ENCODE data around the gene ZCCHC24. TPM values are rescaled to one million over a fixed set of nuclear protein-coding genes. Genes with fewer than 3 reads are reported as not detected.

Gene ZCCHC24
- total and polyA plus RNA-seq, 2 donors from 2014 or later, result 8.4 to 21.3 TPM

DNA sequence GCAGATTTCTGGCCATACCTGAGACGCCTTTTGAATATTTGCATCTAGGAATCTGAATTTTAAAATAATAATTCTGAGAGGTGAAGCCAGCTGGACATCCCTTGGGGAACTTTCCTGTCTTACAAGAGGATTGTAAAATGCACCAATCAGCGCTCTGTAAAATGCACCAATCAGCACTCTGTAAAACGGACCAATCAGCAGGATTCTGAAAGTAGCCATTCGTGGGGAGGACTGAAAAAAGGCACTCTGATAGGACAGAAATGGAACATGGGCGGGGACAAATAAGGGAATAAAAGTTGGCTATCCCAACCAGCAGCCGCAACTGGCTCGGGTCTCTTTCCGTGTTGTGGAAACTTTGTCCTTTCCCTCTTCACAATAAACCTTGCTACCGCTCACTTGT, 88.2 kb downstream of the ZCCHC24 start:
- no peak overlapping the region for H3K27ac ChIP-seq (ENCODE audit: low read depth in 2 of 2, low read length in 2 of 2)
- H3K36me3 ChIP-seq (ENCODE audit: control insufficient read depth in 2 of 3, insufficient read depth in 3 of 3, low read length in 3 of 3), result peaks cover 5 to 26% (median 14%) of the 10 kb centered on the region in 3 donors
- no peaks in the 10 kb centered on the region for H3K9me3 ChIP-seq (ENCODE audit: control insufficient read depth in 2 of 3, insufficient read depth in 1 of 3, low read length in 3 of 3)
- intact Hi-C loops (cut with DNase I), result no loop called here
- no peaks in the 10 kb centered on the region for H3K27me3 ChIP-seq (ENCODE audit: control insufficient read depth, insufficient read depth, low read length)
- TF ChIP-seq, protein P1, sequence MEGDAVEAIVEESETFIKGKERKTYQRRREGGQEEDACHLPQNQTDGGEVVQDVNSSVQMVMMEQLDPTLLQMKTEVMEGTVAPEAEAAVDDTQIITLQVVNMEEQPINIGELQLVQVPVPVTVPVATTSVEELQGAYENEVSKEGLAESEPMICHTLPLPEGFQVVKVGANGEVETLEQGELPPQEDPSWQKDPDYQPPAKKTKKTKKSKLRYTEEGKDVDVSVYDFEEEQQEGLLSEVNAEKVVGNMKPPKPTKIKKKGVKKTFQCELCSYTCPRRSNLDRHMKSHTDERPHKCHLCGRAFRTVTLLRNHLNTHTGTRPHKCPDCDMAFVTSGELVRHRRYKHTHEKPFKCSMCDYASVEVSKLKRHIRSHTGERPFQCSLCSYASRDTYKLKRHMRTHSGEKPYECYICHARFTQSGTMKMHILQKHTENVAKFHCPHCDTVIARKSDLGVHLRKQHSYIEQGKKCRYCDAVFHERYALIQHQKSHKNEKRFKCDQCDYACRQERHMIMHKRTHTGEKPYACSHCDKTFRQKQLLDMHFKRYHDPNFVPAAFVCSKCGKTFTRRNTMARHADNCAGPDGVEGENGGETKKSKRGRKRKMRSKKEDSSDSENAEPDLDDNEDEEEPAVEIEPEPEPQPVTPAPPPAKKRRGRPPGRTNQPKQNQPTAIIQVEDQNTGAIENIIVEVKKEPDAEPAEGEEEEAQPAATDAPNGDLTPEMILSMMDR (IDR thresholded peaks at IDR 0.05; ENCODE audit: borderline replicate concordance, extremely low read depth, insufficient read depth), result no peak
- no peaks in the 10 kb centered on the region for H3K4me1 ChIP-seq (ENCODE audit: control insufficient read depth in 2 of 3, insufficient read depth in 2 of 3, low read depth in 1 of 3, low read length in 3 of 3)
- FAIRE-seq (no peak), DNase-seq (no peak)
- H3K4me3 ChIP-seq (ENCODE audit: low read length in 3 of 3), result no peak overlapping the region
- no peak overlapping the region for H3K9ac ChIP-seq (ENCODE audit: low read length in 3 of 3)

DNA sequence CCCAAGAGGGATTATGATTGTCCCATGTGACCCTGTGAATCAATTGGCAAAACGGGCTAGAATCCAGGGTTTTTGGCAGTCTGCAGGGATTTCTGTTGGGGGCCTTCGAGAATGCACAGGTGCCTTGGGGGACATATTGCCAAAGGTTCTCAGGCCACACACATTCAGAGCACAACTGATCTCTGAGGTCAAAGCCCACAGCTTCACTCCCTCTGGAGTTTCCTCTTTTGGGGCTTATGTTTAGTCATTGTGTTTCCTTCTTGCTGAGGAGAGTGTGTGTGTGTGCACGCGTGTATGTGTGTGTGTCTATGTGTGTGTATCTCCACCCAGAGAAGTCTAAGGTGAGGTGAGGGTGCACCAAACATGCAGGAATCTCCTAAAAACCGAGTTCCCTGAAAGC, 89.3 kb downstream of the ZCCHC24 start:
- TF ChIP-seq, protein P1 (IDR thresholded peaks at IDR 0.05; ENCODE audit: borderline replicate concordance, extremely low read depth, insufficient read depth), result no peak
- no peaks in the 10 kb centered on the region for H3K9me3 ChIP-seq (ENCODE audit: control insufficient read depth in 2 of 3, insufficient read depth in 1 of 3, low read length in 3 of 3)
- peaks cover 5 to 33% (median 17%) of the 10 kb centered on the region in 3 donors for H3K36me3 ChIP-seq (ENCODE audit: control insufficient read depth in 2 of 3, insufficient read depth in 3 of 3, low read length in 3 of 3)
- intact Hi-C loops (cut with DNase I), result no loop called here
- no peaks in the 10 kb centered on the region for H3K27me3 ChIP-seq (ENCODE audit: control insufficient read depth, insufficient read depth, low read length)
- H3K4me1 ChIP-seq (ENCODE audit: control insufficient read depth in 2 of 3, insufficient read depth in 2 of 3, low read depth in 1 of 3, low read length in 3 of 3), result no peaks in the 10 kb centered on the region
- H3K4me3 ChIP-seq (ENCODE audit: low read length in 3 of 3), result no peak overlapping the region
- H3K27ac ChIP-seq (ENCODE audit: low read depth in 2 of 2, low read length in 2 of 2), result no peak overlapping the region
- DNase-seq, result no peak
- FAIRE-seq, result no peak
- no peak overlapping the region for H3K9ac ChIP-seq (ENCODE audit: low read length in 3 of 3)

DNA sequence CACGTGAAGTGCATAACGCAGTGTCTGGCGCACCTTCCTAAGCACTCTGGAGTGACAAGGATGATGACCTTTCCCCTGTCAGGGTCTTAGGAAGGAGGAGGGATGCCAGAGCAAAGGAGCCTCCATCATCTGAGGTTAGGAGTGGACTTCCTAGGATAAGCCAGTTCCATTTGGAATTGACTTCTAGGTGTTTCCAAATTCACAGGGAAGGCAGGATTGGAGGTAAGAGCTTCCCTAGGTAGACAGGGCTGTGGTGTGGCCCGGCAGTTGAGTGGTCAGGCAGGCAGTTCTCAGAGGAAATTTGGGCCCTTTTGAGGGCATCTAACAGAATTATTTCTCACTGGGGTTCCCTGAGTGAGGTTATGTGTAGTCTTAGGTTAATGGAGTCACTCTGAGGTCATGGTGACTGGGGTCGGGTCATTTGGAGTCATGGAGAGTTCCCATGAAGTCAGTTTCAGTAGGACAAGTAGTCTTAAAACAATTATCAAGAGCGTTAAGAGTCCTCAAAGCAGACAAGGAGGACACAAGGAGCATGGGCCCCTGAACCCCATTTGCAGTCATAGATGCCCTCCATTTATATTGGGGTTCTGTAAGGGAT, 89.9 kb downstream of the ZCCHC24 start:
- FAIRE-seq, result no peak
- H3K4me3 ChIP-seq (ENCODE audit: low read length in 3 of 3), result no peak overlapping the region
- no peaks in the 10 kb centered on the region for H3K9me3 ChIP-seq (ENCODE audit: control insufficient read depth in 2 of 3, insufficient read depth in 1 of 3, low read length in 3 of 3)
- no peaks in the 10 kb centered on the region for H3K4me1 ChIP-seq (ENCODE audit: control insufficient read depth in 2 of 3, insufficient read depth in 2 of 3, low read depth in 1 of 3, low read length in 3 of 3)
- H3K9ac ChIP-seq (ENCODE audit: low read length in 3 of 3), result no peak overlapping the region
- DNase-seq, result no peak
- no peaks in the 10 kb centered on the region for H3K27me3 ChIP-seq (ENCODE audit: control insufficient read depth, insufficient read depth, low read length)
- TF ChIP-seq, protein P1 (IDR thresholded peaks at IDR 0.05; ENCODE audit: borderline replicate concordance, extremely low read depth, insufficient read depth), result no peak
- intact Hi-C loops (cut with DNase I), result no loop called here
- no peak overlapping the region for H3K27ac ChIP-seq (ENCODE audit: low read depth in 2 of 2, low read length in 2 of 2)
- peaks cover 5 to 37% (median 17%) of the 10 kb centered on the region in 3 donors for H3K36me3 ChIP-seq (ENCODE audit: control insufficient read depth in 2 of 3, insufficient read depth in 3 of 3, low read length in 3 of 3)

DNA sequence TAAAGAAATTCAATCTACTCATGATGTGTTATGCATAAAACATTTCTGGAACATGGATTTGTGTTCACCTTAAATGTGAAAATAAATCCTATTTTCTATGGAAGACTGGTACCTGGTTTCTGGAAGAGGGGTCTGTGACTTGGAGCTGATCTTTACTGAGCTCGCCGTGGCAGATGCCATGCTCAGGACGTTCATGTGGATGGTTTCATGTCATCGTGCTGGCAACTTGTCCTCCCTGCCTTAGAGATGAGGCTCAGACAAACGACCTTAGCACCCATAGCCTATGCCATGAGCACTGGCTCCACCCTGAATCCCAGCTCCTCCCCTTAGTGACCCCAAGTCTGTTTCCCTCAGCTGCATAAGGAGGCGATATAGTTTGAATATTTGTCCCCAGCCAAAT, 90.8 kb downstream of the ZCCHC24 start:
- TF ChIP-seq, protein P1 (IDR thresholded peaks at IDR 0.05; ENCODE audit: borderline replicate concordance, extremely low read depth, insufficient read depth), result no peak
- Histone ChIP-seq H3K9ac (ENCODE audit: low read length in 3 of 3) (no peak overlapping the region), H3K27ac (ENCODE audit: low read depth in 2 of 2, low read length in 2 of 2) (no peak overlapping the region), H3K27me3 (ENCODE audit: control insufficient read depth, insufficient read depth, low read length) (no peaks in the 10 kb centered on the region), H3K4me1 (ENCODE audit: control insufficient read depth in 2 of 3, insufficient read depth in 2 of 3, low read depth in 1 of 3, low read length in 3 of 3) (no peaks in the 10 kb centered on the region), H3K36me3 (ENCODE audit: control insufficient read depth in 2 of 3, insufficient read depth in 3 of 3, low read length in 3 of 3) (peaks cover 7 to 45% (median 17%) of the 10 kb centered on the region in 3 donors), H3K9me3 (ENCODE audit: control insufficient read depth in 2 of 3, insufficient read depth in 1 of 3, low read length in 3 of 3) (no peaks in the 10 kb centered on the region), H3K4me3 (ENCODE audit: low read length in 3 of 3) (no peak overlapping the region)
- intact Hi-C loops (cut with DNase I), result no loop called here
- FAIRE-seq, result no peak
- DNase-seq, result no peak

All from kidney (tissue), 14 donors.